ENCODE results near the gene POC1B.
A peak's percentile ranks its signal among the peaks of the same experiment; 100 is the strongest.

DNA sequence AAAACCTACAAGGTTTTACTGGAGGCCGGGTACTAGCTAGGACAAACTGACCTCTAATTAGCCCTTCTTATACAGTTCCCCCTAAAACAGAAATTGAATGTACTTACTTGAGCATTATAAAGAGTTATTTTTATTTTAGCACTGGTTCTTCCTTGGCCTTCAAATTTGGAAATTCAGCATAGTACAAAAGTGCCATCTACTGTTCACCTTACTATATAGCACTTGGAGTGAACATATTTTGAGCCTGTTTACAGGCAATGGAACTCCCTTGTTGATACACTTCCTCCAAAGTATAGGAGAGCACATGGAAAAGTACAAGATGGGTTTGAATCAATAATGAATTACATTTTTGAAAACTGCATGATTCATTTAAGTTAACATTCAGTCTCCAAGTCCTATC, 3.9 kb upstream of the POC1B start:
- TF ChIP-seq SPI1 (IDR thresholded peaks at IDR 0.05; ENCODE audit: low read depth, low read length) = 0 out of 2 replicates have a peak, but pooled peaks have one; percentile 1
- no peak for TF ChIP-seq POLR2AphosphoS5 (IDR thresholded peaks at IDR 0.05; ENCODE audit: low read depth, low read length)
- no peak for TF ChIP-seq POLR2A (IDR thresholded peaks at IDR 0.05; ENCODE audit: low read depth, low read length)
- no peak for TF ChIP-seq TAF1 (IDR thresholded peaks at IDR 0.05; ENCODE audit: low read depth, low read length)
